IPS-18c (cell line): Measurements from ENCODE around the gene CSRP1.
"Not testable (repeated sequence)": the region's sequence is repeated elsewhere in the genome, so short reads cannot be mapped to it uniquely, and the experiment has no call there.

ENCODE experiments used
- H3K4me3 ChIP-seq: 2 replicates; pipeline ENCODE4 v1.7.0; 2013; ENCODE audit warnings: low read depth, mild to moderate bottlenecking, low read length, moderate library complexity; ENCODE audit not compliant: insufficient read depth
- H3K9me3 ChIP-seq: one replicate; pipeline ENCODE4 v1.6.1; 2013; ENCODE audit warnings: mild to moderate bottlenecking, low read length, moderate library complexity; ENCODE audit not compliant: control insufficient read depth, insufficient read depth

Gene CSRP1

GRCh38 chr1:201504799-201505502, 2.0 kb downstream of the CSRP1 start:
- Histone ChIP-seq H3K9me3 (no peaks in the 10 kb centered on the region), H3K4me3 (no peak overlapping the region)

- no peak overlapping the region for H3K4me3 ChIP-seq
- H3K9me3 ChIP-seq = no peaks in the 10 kb centered on the region
Observed at GRCh38 chr1:201504179-201504631, 2.7 kb downstream of the CSRP1 start.

GRCh38 chr1:201503397-201504176, 3.3 kb downstream of the CSRP1 start:
- H3K4me3 ChIP-seq = no peak overlapping the region
- H3K9me3 ChIP-seq = no peaks in the 10 kb centered on the region

GRCh38 chr1:201502511-201502857, 4.4 kb downstream of the CSRP1 start:
- Histone ChIP-seq H3K9me3 (no peaks in the 10 kb centered on the region), H3K4me3 (no peak overlapping the region)

GRCh38 chr1:201501812-201502510, 5.0 kb downstream of the CSRP1 start:
- no peak overlapping the region for H3K4me3 ChIP-seq
- H3K9me3 ChIP-seq = no peaks in the 10 kb centered on the region

GRCh38 chr1:201501144-201501543, 5.8 kb downstream of the CSRP1 start:
- no peaks in the 10 kb centered on the region for H3K9me3 ChIP-seq
- H3K4me3 ChIP-seq = no peak overlapping the region

GRCh38 chr1:201500670-201501120, 6.2 kb downstream of the CSRP1 start:
- H3K9me3 ChIP-seq = no peaks in the 10 kb centered on the region
- no peak overlapping the region for H3K4me3 ChIP-seq

GRCh38 chr1:201499795-201500669, 6.9 kb downstream of the CSRP1 start:
- no peaks in the 10 kb centered on the region for H3K9me3 ChIP-seq
- H3K4me3 ChIP-seq = no peak overlapping the region

- no peaks in the 10 kb centered on the region for H3K9me3 ChIP-seq
- no peak overlapping the region for H3K4me3 ChIP-seq
Observed at GRCh38 chr1:201499191-201499590, 7.7 kb downstream of the CSRP1 start.

- Histone ChIP-seq H3K4me3 (no peak overlapping the region), H3K9me3 (no peaks in the 10 kb centered on the region)
Observed at GRCh38 chr1:201498621-201499020, 8.3 kb downstream of the CSRP1 start.

- no peak overlapping the region for H3K4me3 ChIP-seq
- H3K9me3 ChIP-seq = no peaks in the 10 kb centered on the region
Observed at GRCh38 chr1:201497935-201498509, 8.9 kb downstream of the CSRP1 start.

GRCh38 chr1:201496296-201496690, 10.6 kb downstream of the CSRP1 start:
- H3K4me3 ChIP-seq = no peak overlapping the region
- no peaks in the 10 kb centered on the region for H3K9me3 ChIP-seq

GRCh38 chr1:201495551-201496295, 11.2 kb downstream of the CSRP1 start:
- no peak overlapping the region for H3K4me3 ChIP-seq
- H3K9me3 ChIP-seq = no peaks in the 10 kb centered on the region

- H3K4me3 ChIP-seq = peak overlapping the region; percentile 10; the same call in 1 of the 2 replicates
Observed at GRCh38 chr1:201493757-201494617, 12.9 kb downstream of the CSRP1 start.

GRCh38 chr1:201493026-201493656, 13.8 kb downstream of the CSRP1 start:
- H3K9me3 ChIP-seq, H3K4me3 ChIP-seq: not testable (repeated sequence)

More at GRCh38 chr1:201493757-201494617, 12.9 kb downstream of the CSRP1 start:
- no peaks in the 10 kb centered on the region for H3K9me3 ChIP-seq
